SK-N-SH treated with all-trans-retinoic acid at 6 μM for 48 hours (cell line): ENCODE data around the gene CTNNA3.

Experiments used
- CSDC2 ChIP-seq: fragments of 250-450 bp; sonication (Bioruptor Pico); IDR thresholded peaks from 2 replicates; pipeline ENCODE4 v1.5.0; 2020; ENCODE audit warnings: mild to moderate bottlenecking, moderate library complexity
- SNAI2 ChIP-seq: fragments of 250-450 bp; sonication (Bioruptor Pico); IDR thresholded peaks from 2 replicates; pipeline ENCODE4 v1.5.0; 2020; ENCODE audit warnings: mild to moderate bottlenecking, moderate library complexity
- ZFP3 ChIP-seq: fragments of 250-450 bp; sonication (Bioruptor Pico); IDR thresholded peaks from 2 replicates; pipeline ENCODE4 v1.5.0; 2020; ENCODE audit warnings: mild to moderate bottlenecking, moderate library complexity
- ZNF8 ChIP-seq: fragments of 450-650 bp; formaldehyde crosslinking; IDR thresholded peaks from 2 replicates; pipeline ENCODE4 v1.5.0; 2020; ENCODE audit warnings: mild to moderate bottlenecking, moderate library complexity

DNA sequence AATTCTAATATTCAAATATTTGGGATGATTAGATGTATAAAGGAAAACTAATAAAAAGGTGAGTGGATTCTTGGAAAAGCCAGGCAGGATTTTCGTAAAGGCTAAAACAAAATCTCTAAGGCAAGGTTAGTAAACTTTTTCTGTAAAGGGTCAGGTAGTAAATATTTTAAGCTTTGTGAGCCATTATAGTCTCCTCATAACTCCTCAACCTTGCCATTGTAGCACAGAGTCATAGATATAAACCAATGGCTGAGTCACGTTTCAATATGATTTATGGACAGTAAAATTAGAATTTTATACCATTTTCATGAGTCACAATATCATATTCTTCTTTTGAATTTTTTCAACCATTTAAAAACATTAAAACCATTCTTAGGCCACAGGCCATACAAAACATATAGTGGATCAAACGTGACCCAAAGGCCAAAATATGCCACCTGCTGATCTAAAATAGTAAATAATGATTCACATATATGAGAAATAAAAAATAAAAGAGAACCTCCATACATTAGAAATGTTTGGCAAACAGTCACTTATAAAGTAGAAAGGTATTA, 1422.0 kb downstream of the CTNNA3 start:
- TF ChIP-seq ZFP3 (CRISPR knock-in tag) (no peak), SNAI2 (CRISPR knock-in tag) (no peak), ZNF8 (CRISPR knock-in tag) (no peak), CSDC2 (CRISPR knock-in tag) (no peak)
